ENCODE results near the gene NFATC1.

DNA sequence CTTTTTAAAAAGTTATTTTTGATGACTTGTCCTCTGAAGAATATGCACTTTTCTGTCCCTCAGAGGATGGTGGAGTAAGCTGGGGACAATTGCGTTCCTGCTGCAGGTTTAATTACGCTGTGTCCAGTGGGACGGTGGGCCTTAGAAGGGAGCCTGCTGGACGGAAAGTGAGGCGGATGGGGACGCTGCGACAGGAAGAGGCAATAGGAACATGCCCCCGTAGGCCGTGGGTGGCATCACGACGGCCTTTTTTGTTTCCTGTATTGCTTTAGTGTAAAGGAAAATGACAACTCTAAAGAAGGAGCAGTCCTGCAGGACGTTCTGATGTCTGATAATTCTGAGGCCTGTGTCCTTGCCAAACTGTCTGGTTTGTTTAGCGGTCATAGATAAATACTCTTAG, 121.6 kb downstream of the NFATC1 start:
- no peak for TF ChIP-seq CTCF (IDR thresholded peaks at IDR 0.05)
- TF ChIP-seq POLR2A (IDR thresholded peaks at IDR 0.05), result no peak
- no peak for TF ChIP-seq EP300 (IDR thresholded peaks at IDR 0.05; ENCODE audit: low read depth)

All from transverse colon (tissue), 3 donors.